Breast epithelium (tissue), 3 donors: ENCODE results near the gene CHD9.

Source experiments
- CTCF ChIP-seq, 3 donors: fragments of 450-650 bp; IDR thresholded peaks; one replicate each; pipeline ENCODE4 v1.5.1; 2016 to 2017; ENCODE audit warnings: antibody characterized with exemption in 3 of 3, mild to moderate bottlenecking in 3 of 3, moderate library complexity in 3 of 3
- POLR2A ChIP-seq: fragments of 450-650 bp; IDR thresholded peaks from one replicate; pipeline ENCODE4 v1.6.1; 2016; ENCODE audit warnings: antibody characterized with exemption, mild to moderate bottlenecking, moderate library complexity

DNA sequence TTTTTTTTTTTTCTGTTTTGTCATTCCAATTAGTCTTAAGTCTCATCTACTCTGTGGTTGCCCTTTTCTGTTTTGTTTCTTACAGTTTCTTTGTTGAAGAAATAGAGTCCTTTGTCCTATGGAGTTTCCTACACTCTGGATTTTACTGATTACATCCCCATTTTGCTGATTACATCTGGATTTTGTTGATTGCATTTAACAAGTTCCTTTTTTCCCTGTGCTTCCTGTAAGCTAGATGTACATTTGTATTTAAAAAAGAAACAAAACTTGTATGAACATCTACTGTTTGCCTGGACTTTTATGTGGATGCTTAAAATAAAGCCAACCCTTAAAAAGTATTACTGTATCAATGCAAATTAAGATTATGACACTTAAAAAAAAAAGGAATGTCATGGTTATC, 147.6 kb downstream of the CHD9 start:
- TF ChIP-seq CTCF (IDR thresholded peaks at IDR 0.05) (no peak), POLR2A (no peak)
